Measurements from ENCODE around the gene GFRAL.

The GFRAL gene

DNA sequence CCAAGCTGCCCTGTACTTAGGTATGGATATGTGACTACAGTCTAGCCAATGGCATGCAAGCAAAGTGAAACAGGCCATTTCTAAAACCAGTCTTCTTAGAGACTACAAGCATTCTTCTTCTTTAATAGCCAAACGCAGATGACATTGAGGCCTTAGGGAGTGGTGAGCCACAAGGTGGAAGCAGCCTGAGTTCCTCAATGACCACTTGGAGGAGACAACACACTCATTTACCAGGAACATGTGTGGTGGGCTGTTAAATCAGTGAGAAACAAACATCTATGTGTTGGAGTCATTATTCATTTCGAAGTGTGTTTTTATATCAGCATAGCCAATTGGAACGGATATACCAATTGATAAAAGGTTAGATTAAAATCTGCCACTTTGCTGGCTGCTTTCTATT, 122.0 kb downstream of the GFRAL start:
- H3K27ac Mint-ChIP-seq: no peak overlapping the region

GRCh38 chr6:55450005-55450404, 122.7 kb downstream of the GFRAL start:
- no peaks in the 10 kb centered on the region for H3K36me3 Mint-ChIP-seq (ENCODE audit: low read depth)
- H3K4me3 Mint-ChIP-seq: no peak overlapping the region
- no peak overlapping the region for H3K27ac Mint-ChIP-seq
- no peaks in the 10 kb centered on the region for H3K27me3 Mint-ChIP-seq (ENCODE audit: low read depth)
- H3K4me1 Mint-ChIP-seq (ENCODE audit: low read depth): no peaks in the 10 kb centered on the region
- peaks cover 3% of the 10 kb centered on the region for H3K9me3 Mint-ChIP-seq

More for the DNA sequence above, 122.0 kb downstream of the GFRAL start:
- peaks cover 3% of the 10 kb centered on the region for H3K9me3 Mint-ChIP-seq
- no peaks in the 10 kb centered on the region for H3K36me3 Mint-ChIP-seq (ENCODE audit: low read depth)
- H3K4me3 Mint-ChIP-seq: no peak overlapping the region
- no peaks in the 10 kb centered on the region for H3K27me3 Mint-ChIP-seq (ENCODE audit: low read depth)
- H3K4me1 Mint-ChIP-seq (ENCODE audit: low read depth): no peaks in the 10 kb centered on the region

Data from T-helper 1 cell treated with Interleukin-12 subunit alpha and Interleukin-12 subunit beta and Interleukin-4 antibody, amounts not matched to agents 30 μg/mL and 1 μg/mL, for 36 hours (primary cell).